ENCODE results near the gene MSH4. TPM values are rescaled to one million over a fixed set of nuclear protein-coding genes. Genes with fewer than 3 reads are reported as not detected.
"Not testable (repeated sequence)": the region's sequence is repeated elsewhere in the genome, so short reads cannot be mapped to it uniquely, and the experiment has no call there.

Gene MSH4
- total RNA-seq = 1 to 10 TPM in 1 of 2 donors, under 1 TPM in 1; 0.19 to 1.1 TPM

GRCh38 chr1:75796376-75797272, at the start of gene MSH4:
Gene MSH4, plus strand, starts transcription at chr1:75796882. Its CDS starts 104 bp downstream, at chr1:75796986.
- DNase-seq (ENCODE audit: low spot score) (no peak), ATAC-seq (peak; percentile 48 to 53)
- Mint-ChIP-seq H3K9me3 (no peaks in the 10 kb centered on the region), H3K27ac (peak within 1 kb of the TSS in 1 of 2 donors; percentile 47), H3K36me3 (peaks cover 37% of the 10 kb centered on the region), H3K4me3 (no peak within 1 kb of the TSS), H3K4me1 (ENCODE audit: low read depth in 2 of 2) (peaks cover 10 to 15% of the 10 kb centered on the region in 2 donors), H3K27me3 (no peaks in the 10 kb centered on the region)

DNA sequence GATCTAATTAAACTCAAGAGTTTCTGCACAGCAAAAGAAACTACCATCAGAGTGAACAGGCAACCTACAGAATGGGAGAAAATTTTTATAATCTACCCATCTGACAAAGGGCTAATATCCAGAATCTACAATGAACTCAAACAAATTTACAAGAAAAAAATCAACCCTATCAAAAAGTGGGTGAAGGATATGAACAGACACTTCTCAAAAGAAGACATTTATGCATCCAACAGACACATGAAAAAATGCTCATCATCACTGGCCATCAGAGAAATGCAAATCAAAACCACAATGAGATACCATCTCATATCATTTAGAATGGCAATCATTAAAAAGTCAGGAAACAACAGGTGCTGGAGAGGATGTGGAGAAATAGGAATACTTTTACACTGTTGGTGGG, 39.5 kb upstream of the MSH4 start:
- not testable (repeated sequence) for H3K27ac Mint-ChIP-seq; ATAC-seq; H3K27me3 Mint-ChIP-seq; DNase-seq (ENCODE audit: low spot score); H3K4me3 Mint-ChIP-seq; H3K4me1 Mint-ChIP-seq (ENCODE audit: low read depth in 2 of 2); H3K9me3 Mint-ChIP-seq
- H3K36me3 Mint-ChIP-seq = peaks cover 32% of the 10 kb centered on the region

DNA sequence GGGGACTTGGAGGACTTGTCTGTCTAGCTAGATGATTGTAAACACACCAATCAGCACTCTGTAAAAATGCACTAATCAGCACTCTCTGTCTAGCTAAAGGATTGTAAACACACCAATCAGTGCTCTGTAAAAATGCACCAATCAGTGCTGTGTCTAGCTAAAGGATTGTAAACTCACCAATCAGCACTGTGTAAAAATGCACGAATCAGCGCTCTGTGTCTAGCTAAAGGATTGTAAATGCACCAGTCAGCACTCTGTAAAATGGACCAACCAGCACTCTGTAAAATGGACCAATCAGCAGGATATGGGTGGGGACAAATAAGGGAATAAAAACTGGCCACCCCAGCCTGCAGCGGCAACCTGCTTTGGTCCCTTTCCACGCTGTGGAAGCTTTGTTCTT, 38.1 kb upstream of the MSH4 start:
- H3K27me3 Mint-ChIP-seq; H3K27ac Mint-ChIP-seq; H3K4me1 Mint-ChIP-seq (ENCODE audit: low read depth in 2 of 2); ATAC-seq; H3K9me3 Mint-ChIP-seq; DNase-seq (ENCODE audit: low spot score); H3K4me3 Mint-ChIP-seq: not testable (repeated sequence)
- peaks cover 21% of the 10 kb centered on the region for H3K36me3 Mint-ChIP-seq

DNA sequence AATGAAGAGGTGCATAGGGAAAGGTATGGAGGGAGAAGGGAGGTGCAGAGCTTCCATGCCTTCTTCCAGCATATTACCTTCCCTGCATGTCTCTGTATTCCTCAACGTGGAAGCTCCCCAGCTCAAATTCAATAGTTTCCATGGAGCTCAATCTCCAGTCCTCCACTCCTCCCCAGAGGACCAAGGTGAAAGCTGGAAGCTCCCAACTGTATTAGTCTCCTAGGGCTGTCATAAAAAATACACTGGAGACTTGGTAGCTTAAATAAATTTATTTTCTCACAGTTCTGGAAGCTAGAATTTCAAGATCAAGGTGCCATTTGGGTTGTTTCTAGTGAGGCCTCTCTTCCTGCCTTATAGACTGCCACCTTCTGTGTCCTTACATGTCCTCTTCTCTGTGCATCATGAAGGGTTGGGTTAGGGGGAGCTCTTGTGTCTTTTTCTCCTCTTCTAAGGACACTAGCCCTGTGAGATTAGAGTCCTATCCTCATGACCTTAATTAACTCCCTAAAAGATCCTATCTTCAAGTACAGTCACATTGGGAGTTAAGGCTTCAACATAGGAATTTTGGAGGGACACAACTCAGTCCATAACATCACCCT, 32.5 kb upstream of the MSH4 start:
- Mint-ChIP-seq H3K4me3 (no peak overlapping the region), H3K27ac (no peak overlapping the region), H3K36me3 (no peaks in the 10 kb centered on the region), H3K9me3 (no peaks in the 10 kb centered on the region), H3K4me1 (ENCODE audit: low read depth in 2 of 2) (no peaks in the 10 kb centered on the region), H3K27me3 (no peaks in the 10 kb centered on the region)
- DNase-seq (ENCODE audit: low spot score) (no peak), ATAC-seq (no peak)

GRCh38 chr1:75765697-75766355, 30.9 kb upstream of the MSH4 start:
- Mint-ChIP-seq H3K27me3 (no peaks in the 10 kb centered on the region), H3K4me3 (no peak overlapping the region), H3K27ac (no peak overlapping the region), H3K9me3 (no peaks in the 10 kb centered on the region), H3K36me3 (no peaks in the 10 kb centered on the region), H3K4me1 (ENCODE audit: low read depth in 2 of 2) (no peaks in the 10 kb centered on the region)
- no peak for ATAC-seq
- DNase-seq (ENCODE audit: low spot score) = no peak

- no peak overlapping the region for H3K27ac Mint-ChIP-seq
- DNase-seq (ENCODE audit: low spot score) = no peak
- H3K4me3 Mint-ChIP-seq = no peak overlapping the region
- no peaks in the 10 kb centered on the region for H3K36me3 Mint-ChIP-seq
- ATAC-seq = no peak
- no peaks in the 10 kb centered on the region for H3K9me3 Mint-ChIP-seq
- H3K4me1 Mint-ChIP-seq (ENCODE audit: low read depth in 2 of 2) = no peaks in the 10 kb centered on the region
- H3K27me3 Mint-ChIP-seq = no peaks in the 10 kb centered on the region
Measured at GRCh38 chr1:75768016-75768415, 28.7 kb upstream of the MSH4 start.

GRCh38 chr1:75770761-75771160, 25.9 kb upstream of the MSH4 start:
- H3K27me3 Mint-ChIP-seq = no peaks in the 10 kb centered on the region

GRCh38 chr1:75771978-75772377, 24.7 kb upstream of the MSH4 start:
- no peaks in the 10 kb centered on the region for H3K27me3 Mint-ChIP-seq
- DNase-seq (ENCODE audit: low spot score) (no peak), ATAC-seq (no peak)
- H3K36me3 Mint-ChIP-seq = no peaks in the 10 kb centered on the region
- no peaks in the 10 kb centered on the region for H3K9me3 Mint-ChIP-seq
- H3K4me1 Mint-ChIP-seq (ENCODE audit: low read depth in 2 of 2) = no peaks in the 10 kb centered on the region
- H3K27ac Mint-ChIP-seq = no peak overlapping the region
- H3K4me3 Mint-ChIP-seq = no peak overlapping the region

More at GRCh38 chr1:75770761-75771160, 25.9 kb upstream of the MSH4 start:
- H3K9me3 Mint-ChIP-seq = no peaks in the 10 kb centered on the region
- ATAC-seq (no peak), DNase-seq (ENCODE audit: low spot score) (no peak)
- no peaks in the 10 kb centered on the region for H3K4me1 Mint-ChIP-seq (ENCODE audit: low read depth in 2 of 2)
- no peak overlapping the region for H3K4me3 Mint-ChIP-seq
- no peak overlapping the region for H3K27ac Mint-ChIP-seq
- H3K36me3 Mint-ChIP-seq = no peaks in the 10 kb centered on the region

DNA sequence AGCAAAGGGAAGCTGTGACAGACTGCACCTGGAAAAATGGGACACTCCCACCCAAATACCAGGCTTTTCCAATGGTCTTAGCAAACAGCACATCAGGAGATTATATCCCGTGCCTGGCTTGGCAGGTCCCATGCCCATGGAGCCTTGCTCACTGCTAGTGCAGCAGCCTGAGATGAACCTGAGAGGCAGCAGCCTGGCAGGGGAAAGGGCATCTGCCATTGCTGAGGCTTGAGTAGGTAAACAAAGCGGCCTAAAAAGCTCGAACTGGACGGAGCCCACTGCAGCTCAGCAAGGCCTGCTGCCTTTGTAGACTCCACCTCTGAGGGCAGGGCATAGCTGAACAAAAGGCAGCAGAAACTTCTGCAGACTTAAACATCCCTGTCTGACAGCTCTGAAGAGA, 18.9 kb upstream of the MSH4 start:
- H3K9me3 Mint-ChIP-seq; H3K4me3 Mint-ChIP-seq; H3K36me3 Mint-ChIP-seq; DNase-seq (ENCODE audit: low spot score); H3K27ac Mint-ChIP-seq; H3K4me1 Mint-ChIP-seq (ENCODE audit: low read depth in 2 of 2); ATAC-seq: not testable (repeated sequence)
- peaks cover 11 to 19% of the 10 kb centered on the region in 2 donors for H3K27me3 Mint-ChIP-seq

DNA sequence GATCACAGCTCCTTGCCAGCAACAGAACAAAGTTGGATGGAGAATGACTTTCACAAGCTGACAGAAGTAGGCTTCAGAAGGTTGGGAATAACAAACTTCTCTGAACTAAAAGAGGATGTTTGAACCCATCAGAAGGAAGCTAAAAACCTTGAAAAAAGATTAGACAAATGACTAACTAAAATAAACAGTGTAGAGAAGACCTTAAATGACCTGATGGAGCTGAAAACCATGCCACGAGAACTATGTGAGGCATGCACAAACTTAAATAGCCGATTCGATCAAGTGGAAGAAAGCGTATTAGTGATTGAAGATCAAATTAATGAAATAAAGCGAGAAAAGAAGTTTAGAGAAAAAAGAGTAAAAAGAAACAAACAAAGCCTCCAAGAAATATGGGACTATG, 18.0 kb upstream of the MSH4 start:
- peaks cover 11 to 19% of the 10 kb centered on the region in 2 donors for H3K27me3 Mint-ChIP-seq
- H3K9me3 Mint-ChIP-seq; ATAC-seq; DNase-seq (ENCODE audit: low spot score); H3K27ac Mint-ChIP-seq; H3K4me3 Mint-ChIP-seq; H3K36me3 Mint-ChIP-seq; H3K4me1 Mint-ChIP-seq (ENCODE audit: low read depth in 2 of 2): not testable (repeated sequence)

- H3K27ac Mint-ChIP-seq; ATAC-seq; H3K9me3 Mint-ChIP-seq; DNase-seq (ENCODE audit: low spot score); H3K36me3 Mint-ChIP-seq: not testable (repeated sequence)
- Mint-ChIP-seq H3K4me3 (peak overlapping the region; percentile 28), H3K4me1 (ENCODE audit: low read depth in 2 of 2) (peaks cover 12 to 18% of the 10 kb centered on the region in 2 donors), H3K27me3 (peaks cover 11 to 19% of the 10 kb centered on the region in 2 donors)
Measured at GRCh38 chr1:75780183-75780582, 16.5 kb upstream of the MSH4 start.

DNA sequence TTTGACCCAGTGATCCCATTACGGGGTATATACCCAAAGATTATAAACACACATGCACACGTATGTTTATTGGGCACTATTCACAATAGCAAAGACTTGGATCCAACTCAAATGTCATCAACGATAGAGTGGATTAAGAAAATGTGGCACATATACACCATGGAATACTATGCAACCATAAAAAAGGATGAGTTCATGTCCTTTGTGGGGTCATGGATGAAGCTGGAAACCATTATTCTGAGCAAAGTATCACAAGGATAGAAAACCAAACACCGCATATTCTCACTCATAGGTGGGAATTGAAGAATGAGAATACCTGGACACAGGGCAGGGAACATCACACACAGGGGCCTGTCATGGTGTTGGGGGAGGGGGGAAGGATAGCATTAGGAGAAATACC, 12.8 kb upstream of the MSH4 start:
- peaks cover 38 to 44% of the 10 kb centered on the region in 2 donors for H3K4me1 Mint-ChIP-seq (ENCODE audit: low read depth in 2 of 2)
- peaks cover 28% of the 10 kb centered on the region for H3K36me3 Mint-ChIP-seq
- peak overlapping the region; percentile 97 for H3K4me3 Mint-ChIP-seq
- not testable (repeated sequence) for H3K9me3 Mint-ChIP-seq; ATAC-seq; DNase-seq (ENCODE audit: low spot score)
- H3K27ac Mint-ChIP-seq = peak overlapping the region; percentile 45 to 98
- H3K27me3 Mint-ChIP-seq = peaks cover 11 to 15% of the 10 kb centered on the region in 2 donors

DNA sequence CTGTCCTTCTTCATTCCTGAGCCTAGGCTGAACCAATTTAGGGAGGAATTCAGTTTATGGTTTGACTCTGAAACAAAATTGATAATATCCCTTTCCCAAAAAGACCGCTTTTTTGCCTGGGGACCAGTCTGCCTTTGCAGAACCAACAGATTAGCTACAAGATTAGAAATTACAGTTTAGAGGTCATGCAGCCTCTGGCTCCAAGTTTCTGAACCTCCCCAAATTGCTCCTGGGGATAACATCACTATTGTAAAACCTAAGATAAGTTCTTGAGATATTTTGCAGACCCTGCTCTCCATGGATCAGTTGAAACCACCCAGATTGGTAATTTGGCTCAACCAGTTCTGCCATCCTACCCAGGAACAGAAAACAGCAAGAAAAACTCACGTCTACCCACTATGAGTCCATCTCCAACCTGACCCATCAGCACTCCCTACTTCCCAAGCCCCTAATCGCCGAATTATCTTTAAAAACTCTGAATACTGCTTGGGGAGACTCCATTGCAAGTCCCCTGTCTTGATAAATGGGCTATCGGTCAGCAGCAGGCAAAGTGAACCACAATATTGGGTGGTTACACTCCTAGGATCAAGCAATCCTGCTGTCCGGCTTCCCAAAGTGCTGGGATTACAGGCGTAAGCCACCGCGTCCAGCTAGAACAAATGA, 11.2 kb upstream of the MSH4 start:
- peak overlapping the region; percentile 97 for H3K4me3 Mint-ChIP-seq
- peak overlapping the region; percentile 97 to 98 for H3K27ac Mint-ChIP-seq
- peaks cover under 1 to 5% of the 10 kb centered on the region in 2 donors for H3K27me3 Mint-ChIP-seq
- H3K36me3 Mint-ChIP-seq = peaks cover 43% of the 10 kb centered on the region
- DNase-seq (ENCODE audit: low spot score) (no peak), ATAC-seq (peak in 1 of 2 donors; percentile 1)
- H3K4me1 Mint-ChIP-seq (ENCODE audit: low read depth in 2 of 2) = peaks cover 49 to 57% of the 10 kb centered on the region in 2 donors
- no peaks in the 10 kb centered on the region for H3K9me3 Mint-ChIP-seq
